Sciatic nerve (tissue), 2 donors: ENCODE results near the gene SDCBP2. TPM values are rescaled to one million over a fixed set of nuclear protein-coding genes. Genes with fewer than 3 reads are reported as not detected.

Experiments
- ATAC-seq: fragments of 200-7000 bp; cut with Tn5 transposase; one replicate; pipeline ENCODE4 v1.9.1; 2020; ENCODE audit warnings: mild to moderate bottlenecking, moderate library complexity
- DNase-seq: peaks from one replicate; pipeline ENCODE4 v3.0.0-alpha.2; 2020; ENCODE audit warnings: low spot score
- intact Hi-C: fragments of 100-400 bp; cut with DNase I; formaldehyde crosslinking; loops from one replicate; pipeline ENCODE4 v1.14.2; 2022
- total RNA-seq: library from RNA; stranded (reverse); fragmentation: NEBNext Ultra II Directional; extraction: Animal tissue kit (Norgen Biotek cat#: 25700); gene quantifications from one replicate; pipeline ENCODE4 v1.2.1, GENCODE V29; 2021
- donor health status: DM: no; HTN: no; CAD: no.
- donor health status: DM: no; HTN: no; CAD: no.

The SDCBP2 gene, protein sequence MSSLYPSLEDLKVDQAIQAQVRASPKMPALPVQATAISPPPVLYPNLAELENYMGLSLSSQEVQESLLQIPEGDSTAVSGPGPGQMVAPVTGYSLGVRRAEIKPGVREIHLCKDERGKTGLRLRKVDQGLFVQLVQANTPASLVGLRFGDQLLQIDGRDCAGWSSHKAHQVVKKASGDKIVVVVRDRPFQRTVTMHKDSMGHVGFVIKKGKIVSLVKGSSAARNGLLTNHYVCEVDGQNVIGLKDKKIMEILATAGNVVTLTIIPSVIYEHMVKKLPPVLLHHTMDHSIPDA
- 5.9 TPM for total RNA-seq

GRCh38 chr20:1328680-1329330 is at the start of gene SDCBP2:
Gene SDCBP2, minus strand, starts transcription at chr20:1329139. Its CDS starts 8,723 bp downstream, at chr20:1320416.
- no peak for ATAC-seq
- peak; percentile 48 for DNase-seq
- intact Hi-C loops, result loop anchor here (5.0 kb wide), 1 partner anchor 63 kb away; the partner anchor contains the start of gene FKBP1A

- no peak for DNase-seq
- no peak for ATAC-seq
- intact Hi-C loops, result no loop called here
These were observed 49.8 kb upstream of the SDCBP2 start for GRCh38 chr20:1378735-1379125.

- no peak for DNase-seq
- intact Hi-C loops, result no loop called here
- no peak for ATAC-seq
These were observed 49.2 kb upstream of the SDCBP2 start for GRCh38 chr20:1377984-1378734.

GRCh38 chr20:1377341-1377871 is 48.5 kb upstream of the SDCBP2 start:
- no peak for ATAC-seq
- DNase-seq, result no peak
- intact Hi-C loops, result no loop called here

- intact Hi-C loops, result no loop called here
- ATAC-seq (peak; percentile 57), DNase-seq (no peak)
These were observed 47.7 kb upstream of the SDCBP2 start for GRCh38 chr20:1376408-1377270.

DNA sequence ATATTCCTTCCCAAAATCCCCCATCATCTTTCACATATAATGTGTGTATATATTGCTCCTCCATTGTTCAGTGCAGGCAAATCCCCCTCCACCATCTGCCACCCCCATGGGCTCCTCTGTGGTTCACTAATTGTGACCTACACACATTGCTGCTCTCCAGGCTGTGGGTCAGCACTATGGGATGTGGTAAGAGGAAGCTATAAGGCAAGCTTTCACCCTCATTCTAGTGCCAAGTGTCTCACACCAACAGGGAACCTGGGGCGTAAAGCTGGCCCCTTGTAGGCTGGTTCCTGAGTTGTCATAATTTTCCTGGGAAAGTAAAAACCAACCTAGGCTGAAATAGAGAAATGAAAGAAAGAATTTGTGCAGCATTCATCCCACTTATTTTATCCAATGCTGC is 47.1 kb upstream of the SDCBP2 start:
- DNase-seq, result no peak
- no peak for ATAC-seq
- intact Hi-C loops, result no loop called here

- no peak for DNase-seq
- ATAC-seq, result peak; percentile 19
- intact Hi-C loops, result no loop called here
These were observed 46.6 kb upstream of the SDCBP2 start for GRCh38 chr20:1375515-1375914.

GRCh38 chr20:1374246-1374645 is 45.3 kb upstream of the SDCBP2 start:
- ATAC-seq, result peak; percentile 43
- DNase-seq, result no peak
- intact Hi-C loops, result no loop called here

- intact Hi-C loops, result no loop called here
- no peak for ATAC-seq
- DNase-seq, result no peak
These were observed 44.7 kb upstream of the SDCBP2 start for GRCh38 chr20:1373614-1374013.

DNA sequence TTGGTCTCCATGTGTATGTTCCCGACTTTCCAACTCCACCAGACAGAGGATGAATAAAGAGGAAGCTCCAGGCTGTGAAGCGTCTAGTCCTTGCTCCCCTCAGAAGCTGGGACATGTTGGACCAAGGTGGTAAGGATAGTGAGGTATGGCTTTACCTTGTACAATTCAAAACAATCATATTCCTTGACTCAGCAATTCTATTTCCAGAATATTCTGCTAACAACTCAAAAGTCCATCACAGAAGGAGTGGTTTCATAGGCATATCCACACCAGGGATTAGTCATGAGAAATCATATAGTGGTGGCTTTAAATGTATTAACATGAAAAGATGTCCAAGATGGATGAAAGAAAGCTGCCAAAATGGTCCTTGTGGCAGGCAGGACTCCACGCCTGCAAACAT is 44.1 kb upstream of the SDCBP2 start:
- ATAC-seq (no peak), DNase-seq (no peak)
- intact Hi-C loops, result no loop called here

DNA sequence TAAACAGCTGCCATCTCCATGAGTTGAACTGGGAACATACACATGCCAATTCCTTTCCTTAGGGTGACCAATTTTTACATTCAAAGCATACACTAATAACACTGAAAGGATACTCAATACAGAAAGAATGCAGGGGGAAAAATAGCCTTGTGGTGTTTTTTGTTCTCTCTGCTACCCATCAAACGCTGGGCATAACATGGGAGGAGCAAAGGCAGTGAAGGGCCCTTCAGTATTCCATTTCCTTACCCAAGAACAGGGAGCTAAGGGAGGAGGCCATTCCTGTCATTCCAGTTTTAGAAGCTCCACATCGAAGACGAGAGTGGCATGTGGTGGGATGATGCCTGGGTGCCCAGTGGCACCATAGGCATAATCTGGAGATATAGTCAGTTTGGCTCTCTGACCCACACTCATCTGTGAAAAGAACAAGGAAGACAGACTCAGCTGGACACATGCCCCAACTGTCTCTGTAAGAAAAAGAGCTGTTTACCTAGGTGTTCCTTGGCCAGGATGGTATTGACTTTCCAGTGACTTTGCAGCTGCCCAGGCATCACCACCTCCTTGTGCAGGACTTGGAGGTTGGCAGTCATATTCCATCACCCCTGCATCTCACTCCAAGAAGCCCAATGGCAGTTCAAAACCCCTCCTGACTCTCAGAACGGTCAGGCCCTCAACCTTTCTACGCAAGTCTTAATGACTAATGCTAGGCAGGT is 43.0 kb upstream of the SDCBP2 start:
- DNase-seq, result no peak
- ATAC-seq, result no peak
- intact Hi-C loops, result no loop called here

DNA sequence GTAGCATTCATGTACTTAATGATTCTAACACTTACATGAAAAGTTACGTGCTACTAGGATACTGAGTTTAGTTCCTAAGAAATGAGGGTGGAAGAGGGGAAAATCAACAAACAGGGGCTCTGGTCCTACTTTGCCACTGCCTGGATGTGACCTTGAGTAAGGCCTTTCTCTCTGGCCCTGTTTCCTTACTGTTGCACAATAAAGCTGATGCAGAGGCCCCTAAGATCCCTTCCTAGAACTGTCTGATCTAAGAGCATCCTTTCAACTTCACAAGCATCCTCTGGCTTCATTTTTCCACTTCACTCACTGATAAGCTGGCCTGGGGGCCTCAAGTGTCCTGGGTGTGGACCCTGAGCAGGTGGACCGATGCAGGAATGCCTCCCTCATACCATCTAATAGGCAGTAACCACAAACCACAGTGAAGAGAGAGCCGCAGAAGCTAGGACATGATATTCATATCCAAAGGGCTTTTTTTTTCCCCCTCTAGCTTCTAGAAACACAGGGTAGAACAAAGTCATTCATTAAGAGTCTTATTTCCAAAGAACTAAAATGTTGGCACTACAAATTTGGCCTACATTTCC is 42.4 kb upstream of the SDCBP2 start:
- intact Hi-C loops, result no loop called here
- ATAC-seq (peak; percentile 88), DNase-seq (no peak)

- peak; percentile 85 for ATAC-seq
- intact Hi-C loops, result no loop called here
These were observed 41.7 kb upstream of the SDCBP2 start for GRCh38 chr20:1370548-1371110.

GRCh38 chr20:1369970-1370369 is 41.0 kb upstream of the SDCBP2 start:
- DNase-seq (no peak), ATAC-seq (no peak)
- intact Hi-C loops, result no loop called here

More at GRCh38 chr20:1370548-1371110, 41.7 kb upstream of the SDCBP2 start:
- DNase-seq, result no peak

DNA sequence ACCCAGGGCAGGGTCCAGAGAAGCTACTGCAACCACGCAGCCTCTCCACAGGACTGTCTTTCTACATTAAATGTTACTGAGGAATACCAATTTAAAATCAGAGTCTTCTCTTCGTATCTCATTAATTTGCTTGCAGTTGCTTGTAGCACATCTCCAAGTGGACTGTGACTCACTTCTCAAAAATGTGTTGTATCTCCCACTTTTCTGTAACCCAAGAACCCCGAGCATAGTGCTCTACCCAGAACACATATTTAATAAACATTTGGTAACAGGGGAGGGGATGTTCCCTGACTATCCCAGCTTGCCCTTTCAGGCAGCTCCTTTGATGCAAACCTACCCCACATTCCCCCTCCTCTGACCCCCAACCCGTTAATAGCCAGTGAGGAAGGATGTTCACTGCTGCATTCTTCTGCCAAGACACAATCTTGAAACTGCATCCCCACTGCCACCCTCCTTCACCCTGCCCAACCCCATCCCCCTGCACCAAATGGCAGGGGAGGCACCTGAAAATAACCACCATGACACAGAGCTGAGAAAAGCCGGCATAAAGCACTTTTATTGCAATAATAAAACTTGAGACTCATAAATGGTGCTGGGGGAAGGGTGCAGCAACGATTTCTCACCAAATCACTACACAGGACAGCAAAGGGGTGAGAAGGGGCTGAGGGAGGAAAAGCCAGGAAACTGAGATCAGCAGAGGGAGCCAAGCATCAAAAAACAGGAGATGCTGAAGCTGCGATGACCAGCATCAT is 39.7 kb upstream of the SDCBP2 start:
- no peak for ATAC-seq
- DNase-seq, result no peak
- intact Hi-C loops, result no loop called here

DNA sequence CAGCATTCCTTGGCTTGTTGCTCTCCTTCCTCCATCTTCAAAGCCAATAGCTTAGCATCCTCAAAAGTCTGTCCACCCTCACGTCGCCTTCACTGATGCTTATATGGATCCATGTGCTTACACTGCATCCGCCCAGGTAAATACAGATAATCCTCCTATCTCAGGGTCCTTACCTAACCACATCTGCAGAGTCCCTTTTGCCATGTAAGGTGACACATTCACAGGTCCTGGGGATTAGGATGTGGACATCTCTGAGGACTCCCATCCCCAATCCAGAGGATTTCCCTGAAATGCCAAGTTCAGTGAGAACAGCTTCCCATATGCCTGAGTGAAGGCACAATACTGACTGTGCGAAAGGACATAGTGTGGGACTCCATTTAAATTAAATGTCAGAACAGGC is 38.5 kb upstream of the SDCBP2 start:
- no peak for ATAC-seq
- intact Hi-C loops, result no loop called here

DNA sequence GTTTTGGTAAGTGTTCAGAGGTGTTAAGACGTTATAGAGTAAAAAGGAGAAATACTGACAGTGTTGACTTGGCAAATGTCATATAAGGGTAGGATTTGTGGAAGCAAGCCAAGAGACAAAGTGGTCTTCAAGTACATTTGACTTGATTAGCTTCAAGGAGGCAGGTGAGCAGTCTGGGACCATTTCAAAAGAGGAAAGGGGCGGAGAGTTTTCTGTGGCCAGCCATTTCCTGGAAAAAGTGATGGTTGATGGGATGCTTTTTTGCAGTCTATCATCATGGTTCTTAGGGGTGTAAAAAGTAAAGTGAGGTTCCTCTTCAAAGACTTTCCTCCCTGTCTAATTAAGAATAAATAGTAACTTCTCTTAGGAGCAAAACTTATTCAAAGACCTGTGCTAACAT is 35.2 kb upstream of the SDCBP2 start:
- ATAC-seq (no peak), DNase-seq (no peak)
- intact Hi-C loops, result no loop called here

More for the DNA sequence above, 38.5 kb upstream of the SDCBP2 start:
- DNase-seq, result no peak
